HG03460 (cell line): ENCODE data around the gene CERS4.
"Not testable (repeated sequence)": the region's sequence is repeated elsewhere in the genome, so short reads cannot be mapped to it uniquely, and the experiment has no call there.

ENCODE experiments used
- ATAC-seq: cut with Tn5 transposase; IDR thresholded peaks from one replicate; pipeline ENCODE4 v1.9.1; 2021; ENCODE audit not compliant: unreplicated experiment

CERS4 gene

GRCh38 chr19:8208922-8209461 is at the start of gene CERS4:
Gene CERS4 (plus strand): TSS chr19:8209370. CDS start chr19:8251077, 41,707 bp downstream.
- peak; percentile 43 for ATAC-seq

GRCh38 chr19:8161135-8161646 is 48.0 kb upstream of the CERS4 start:
- ATAC-seq = no peak

GRCh38 chr19:8163759-8164158 is 45.4 kb upstream of the CERS4 start:
- no peak for ATAC-seq

- no peak for ATAC-seq
These were observed 41.2 kb upstream of the CERS4 start for GRCh38 chr19:8167985-8168384.

- no peak for ATAC-seq
These were observed 40.6 kb upstream of the CERS4 start for GRCh38 chr19:8168537-8168936.

- ATAC-seq = no peak
These were observed 34.5 kb upstream of the CERS4 start for GRCh38 chr19:8174706-8175105.

GRCh38 chr19:8180018-8180417 is 29.2 kb upstream of the CERS4 start:
- ATAC-seq = no peak

GRCh38 chr19:8184274-8184673 is 24.9 kb upstream of the CERS4 start:
- ATAC-seq = no peak

GRCh38 chr19:8185343-8186068 is 23.7 kb upstream of the CERS4 start:
- ATAC-seq = no peak

- no peak for ATAC-seq
These were observed 16.8 kb upstream of the CERS4 start for GRCh38 chr19:8192221-8192820.

GRCh38 chr19:8194528-8195267 is 14.5 kb upstream of the CERS4 start:
- peak; percentile 34 for ATAC-seq

GRCh38 chr19:8196271-8196927 is 12.8 kb upstream of the CERS4 start:
- no peak for ATAC-seq

- ATAC-seq = not testable (repeated sequence)
These were observed 5.7 kb upstream of the CERS4 start for GRCh38 chr19:8203288-8204120.

GRCh38 chr19:8204961-8205360 is 4.2 kb upstream of the CERS4 start:
- no peak for ATAC-seq

GRCh38 chr19:8206147-8207087 is 2.8 kb upstream of the CERS4 start:
- ATAC-seq = no peak

- not testable (repeated sequence) for ATAC-seq
These were observed 1.8 kb upstream of the CERS4 start for GRCh38 chr19:8207326-8207725.

- peak; percentile 11 for ATAC-seq
These were observed 850 bp upstream of the CERS4 start for GRCh38 chr19:8208119-8208921.
